Spleen (tissue), 11 donors: ENCODE measurements around the gene UGT8. TPM values are rescaled to one million over a fixed set of nuclear protein-coding genes. Genes with fewer than 3 reads are reported as not detected.

ENCODE experiments used
- DNase-seq: peaks from one replicate; pipeline ENCODE4 v3.0.0-alpha.2; 2020
- H3K27ac ChIP-seq, 8 donors: fragments of 200-600 bp; sonication (generic) in 7 of 8; 1 replicate in 4 of 8; 2 replicates in 4 of 8; pipeline versions ENCODE4 v1.5.0 to v1.8.0; 2016 to 2021; ENCODE audit warnings: inconsistent platforms in 4 of 8, mild to moderate bottlenecking in 4 of 8, moderate library complexity in 1 of 8
- H3K27me3 ChIP-seq, 7 donors: fragments of 200-600 bp; sonication (generic) in 6 of 7; replicated peaks in 1 of 7; 1 replicate in 4 of 7; 2 replicates in 3 of 7; pipeline versions ENCODE4 v1.5.0 to v1.8.0; 2016 to 2021; ENCODE audit warnings: inconsistent platforms in 3 of 7, mild to moderate bottlenecking in 1 of 7
- H3K36me3 ChIP-seq, 6 donors: fragments of 200-600 bp; sonication (generic) in 5 of 6; 1 replicate in 4 of 6; 2 replicates in 2 of 6; pipeline versions ENCODE4 v1.5.0 to v1.8.0; 2016 to 2021; ENCODE audit warnings: inconsistent platforms in 2 of 6
- H3K4me1 ChIP-seq, 6 donors: fragments of 200-600 bp; sonication (generic) in 5 of 6; 1 replicate in 3 of 6; 2 replicates in 3 of 6; pipeline versions ENCODE4 v1.5.0 to v1.8.0; 2016 to 2021; ENCODE audit warnings: inconsistent platforms in 3 of 6
- H3K4me3 ChIP-seq, 8 donors: fragments of 200-600 bp; sonication (generic) in 7 of 8; 1 replicate in 4 of 8; 2 replicates in 4 of 8; pipeline versions ENCODE4 v1.5.0 to v1.8.0; 2016 to 2021; ENCODE audit warnings: inconsistent platforms in 4 of 8, mild to moderate bottlenecking in 4 of 8, moderate library complexity in 2 of 8
- H3K9me3 ChIP-seq, 8 donors: fragments of 200-600 bp; sonication (generic) in 7 of 8; 1 replicate in 4 of 8; 2 replicates in 4 of 8; pipeline versions ENCODE4 v1.5.0 to v1.8.0; 2016 to 2021; ENCODE audit warnings: inconsistent platforms in 4 of 8
- CTCF ChIP-seq, 11 experiments: fragments of 200-600 bp in 7 of 11; fragments of 450-650 bp in 4 of 11; sonication (generic) in 4 of 11; IDR thresholded peaks in 8 of 11; conservative IDR thresholded peaks in 3 of 11; 1 replicate in 7 of 11; 2 replicates in 4 of 11; pipeline versions ENCODE4 v1.4.0 to v1.8.0; 2016 to 2021; ENCODE audit warnings: antibody characterized with exemption in 11 of 11, inconsistent platforms in 4 of 11, mild to moderate bottlenecking in 1 of 11
- POLR2A ChIP-seq, 3 donors: fragments of 450-650 bp; IDR thresholded peaks; one replicate each; pipeline ENCODE4 v1.5.1; 2017; ENCODE audit warnings: antibody characterized with exemption in 3 of 3, mild to moderate bottlenecking in 1 of 3
- POLR2AphosphoS5 ChIP-seq, 3 donors: sonication (generic); formaldehyde crosslinking; IDR thresholded peaks; one replicate each; pipeline ENCODE4 v1.5.1; 2017; ENCODE audit warnings: antibody characterized with exemption in 3 of 3
- WGBS, 5 donors: extraction: QIAGEN DNeasy Blood & Tissue Kit in 3 of 5; methylation state at CpG; one replicate each; pipeline versions ENCODE4 v1.1.5 to v1.1.7; 2013 to 2018; 5-methylcytosine and 5-hydroxymethylcytosine counted together
- intact Hi-C: fragments of 100-400 bp; cut with DNase I; formaldehyde crosslinking; loops from one replicate; pipeline ENCODE4 v1.15.0; 2023; ENCODE audit warnings: low total_unique reads
- polyA plus RNA-seq, 3 donors: library from polyadenylated mRNA; stranded (reverse); fragments of 200-250 nt; gene quantifications; one replicate each; pipeline ENCODE4 v1.2.1, GENCODE V29; 2013
- total RNA-seq, 7 donors: library from RNA; depleted of rRNA in 3 of 7; stranded (reverse); fragments of >200 nt in 3 of 7; fragmentation: NEBNext Ultra II Directional in 4 of 7; extraction: Animal tissue kit (Norgen Biotek cat#: 25700) in 4 of 7; gene quantifications; one replicate each; pipeline versions ENCODE4 v1.1.0 to v1.2.1, GENCODE V29; 2016 to 2021
- donor health status: healthy with polysubstance abuse.
- donor health status: DM: no; HTN: no; CAD: no; lungs with moderate emphysema.
- donor health status: DM: no; HTN: no; CAD: no.
- donor health status: Bipolar disorder and iron deficiency.
- donor health status: healthy.
- donor health status: DM: no; HTN: no; CAD: no.
- donor health status: DM: yes; HTN: yes; CAD: no.

The UGT8 gene
- total and polyA plus RNA-seq, 10 donors: 2.1 to 7.0 (median 6.5) TPM

- no peak for TF ChIP-seq POLR2A (IDR thresholded peaks at IDR 0.05)
- TF ChIP-seq POLR2AphosphoS5 (IDR thresholded peaks at IDR 0.05): no peak
- TF ChIP-seq CTCF (IDR thresholded peaks at IDR 0.05 in 8 of 11, conservative IDR thresholded peaks at IDR 0.05 in 3 of 11): no peak
- no peak overlapping the region for H3K27ac ChIP-seq
- no peaks in the 10 kb centered on the region for H3K9me3 ChIP-seq
- WGBS, 5 donors: 79 to 89% (median 82%) methylated on average over 2 of the region's 2 CpGs
- H3K36me3 ChIP-seq: no peaks in the 10 kb centered on the region
- no peak for DNase-seq
- H3K4me3 ChIP-seq: no peak overlapping the region
- intact Hi-C loops: no loop called here
- peaks cover 0 to 33% (median 27%) of the 10 kb centered on the region in 6 donors for H3K4me1 ChIP-seq
- H3K27me3 ChIP-seq: peaks cover 0 to 47% (median 29%) of the 10 kb centered on the region in 7 donors
Measured at GRCh38 chr4:114595921-114596320, 2.7 kb upstream of the UGT8 start.

DNA sequence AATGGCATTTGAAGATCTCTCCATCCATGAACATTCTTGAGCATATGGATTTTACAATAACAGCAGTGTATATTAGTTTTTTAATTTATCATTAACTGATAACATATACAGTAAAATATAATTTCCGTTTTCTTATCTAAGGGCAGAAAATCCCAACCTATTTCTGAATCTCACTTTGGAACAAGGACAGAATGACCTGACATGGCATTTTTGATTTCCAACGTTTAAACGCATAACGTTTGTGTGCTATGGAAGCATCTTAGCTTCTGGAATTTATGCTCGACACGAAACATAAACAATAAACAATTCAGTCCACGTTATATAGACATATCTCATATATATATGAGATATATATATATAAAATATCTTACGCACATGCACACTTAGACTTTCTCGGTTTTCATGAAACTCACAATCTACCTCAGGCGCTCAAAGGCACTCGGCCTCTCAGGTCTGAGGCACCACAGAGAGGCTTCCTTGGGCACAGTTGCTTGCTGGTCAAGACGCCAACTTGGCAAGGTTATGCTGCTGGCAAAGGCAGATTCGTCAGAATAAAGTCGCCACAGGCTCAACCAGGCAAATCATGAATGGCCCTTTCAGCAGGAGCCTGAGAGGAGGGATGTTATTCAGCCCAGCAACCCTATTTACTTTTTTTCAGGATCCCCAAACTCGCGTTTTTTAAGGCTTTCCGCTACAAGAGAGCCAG is 1.0 kb upstream of the UGT8 start:
- Histone ChIP-seq H3K4me3 (peak overlapping the region in 5 of 8 donors; percentile 48 to 77 (median 54)), H3K9me3 (no peaks in the 10 kb centered on the region), H3K36me3 (no peaks in the 10 kb centered on the region), H3K27ac (peak overlapping the region in 3 of 8 donors; percentile 80 to 85 (median 82)), H3K27me3 (peaks cover 0 to 47% (median 29%) of the 10 kb centered on the region in 7 donors), H3K4me1 (peaks cover 0 to 45% (median 32%) of the 10 kb centered on the region in 6 donors)
- intact Hi-C loops: no loop called here
- WGBS, 5 donors: 54 to 66% (median 60%) methylated on average over 17 of the region's 17 CpGs
- no peak for DNase-seq
- TF ChIP-seq POLR2A (IDR thresholded peaks at IDR 0.05) (no peak), POLR2AphosphoS5 (IDR thresholded peaks at IDR 0.05) (no peak)

DNA sequence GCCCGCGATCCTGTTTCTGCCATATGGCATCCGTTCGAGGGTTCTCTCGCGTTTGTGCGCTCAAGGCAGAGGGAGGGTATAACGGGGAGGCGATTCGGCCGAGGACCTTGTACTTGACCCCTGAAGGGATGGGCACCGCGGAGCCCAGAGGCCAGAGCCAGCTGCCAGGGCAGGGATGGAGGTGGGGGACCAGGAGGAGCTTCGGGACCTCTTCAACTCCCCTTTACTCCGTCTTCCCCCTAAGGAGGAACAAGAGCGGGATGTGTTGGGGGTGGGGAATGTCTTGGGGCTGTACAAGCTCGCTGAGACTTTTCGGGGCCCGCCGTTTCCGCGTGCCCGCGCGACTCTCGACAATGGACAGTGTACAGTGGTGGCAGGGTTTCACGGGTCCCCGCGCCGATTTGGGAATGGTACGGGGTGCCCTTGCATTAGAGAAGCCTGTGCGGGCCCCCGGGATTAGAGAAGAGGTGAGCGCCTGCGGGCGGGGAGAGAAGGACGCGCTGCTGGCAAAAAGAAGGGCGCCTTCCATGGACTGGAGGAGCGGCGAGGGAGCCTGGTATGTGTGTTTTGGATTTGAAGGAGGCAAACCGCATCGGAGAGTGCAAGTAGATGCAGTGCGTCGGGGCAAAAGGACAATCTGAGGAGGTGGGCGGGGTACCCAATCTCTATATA is 760 bp downstream of the UGT8 start:
- H3K4me1 ChIP-seq: peaks cover 0 to 61% (median 35%) of the 10 kb centered on the region in 6 donors
- DNase-seq: peak; percentile 84
- peak overlapping the region; percentile 29 to 85 (median 72) for H3K27ac ChIP-seq
- peak overlapping the region; percentile 37 to 77 (median 52) for H3K4me3 ChIP-seq
- WGBS, 5 donors: 1 to 3% (median 2%) methylated on average over 30 to 46 of the region's 46 CpGs
- peaks cover 0 to 47% (median 29%) of the 10 kb centered on the region in 7 donors for H3K27me3 ChIP-seq
- TF ChIP-seq CTCF (IDR thresholded peaks at IDR 0.05 in 8 of 11, conservative IDR thresholded peaks at IDR 0.05 in 3 of 11) (no peak), POLR2A (IDR thresholded peaks at IDR 0.05) (no peak), POLR2AphosphoS5 (IDR thresholded peaks at IDR 0.05) (no peak)
- no peaks in the 10 kb centered on the region for H3K9me3 ChIP-seq
- intact Hi-C loops: no loop called here
- no peaks in the 10 kb centered on the region for H3K36me3 ChIP-seq

GRCh38 chr4:114599903-114600552 is 1.4 kb downstream of the UGT8 start:
- 11 to 15% (median 12%) methylated on average over 15 of the region's 15 CpGs for WGBS, 5 donors
- TF ChIP-seq POLR2A (IDR thresholded peaks at IDR 0.05) (no peak), POLR2AphosphoS5 (IDR thresholded peaks at IDR 0.05) (no peak), CTCF (IDR thresholded peaks at IDR 0.05 in 8 of 11, conservative IDR thresholded peaks at IDR 0.05 in 3 of 11) (no peak)
- DNase-seq: no peak
- Histone ChIP-seq H3K4me3 (peak overlapping the region; percentile 37 to 77 (median 52)), H3K4me1 (peaks cover 0 to 67% (median 37%) of the 10 kb centered on the region in 6 donors), H3K9me3 (no peaks in the 10 kb centered on the region), H3K27ac (peak overlapping the region in 6 of 8 donors; percentile 29 to 85 (median 80)), H3K36me3 (no peaks in the 10 kb centered on the region), H3K27me3 (peaks cover 0 to 43% (median 29%) of the 10 kb centered on the region in 7 donors)
- intact Hi-C loops: no loop called here
